ENCODE results near the gene MID1.

Gene MID1

DNA sequence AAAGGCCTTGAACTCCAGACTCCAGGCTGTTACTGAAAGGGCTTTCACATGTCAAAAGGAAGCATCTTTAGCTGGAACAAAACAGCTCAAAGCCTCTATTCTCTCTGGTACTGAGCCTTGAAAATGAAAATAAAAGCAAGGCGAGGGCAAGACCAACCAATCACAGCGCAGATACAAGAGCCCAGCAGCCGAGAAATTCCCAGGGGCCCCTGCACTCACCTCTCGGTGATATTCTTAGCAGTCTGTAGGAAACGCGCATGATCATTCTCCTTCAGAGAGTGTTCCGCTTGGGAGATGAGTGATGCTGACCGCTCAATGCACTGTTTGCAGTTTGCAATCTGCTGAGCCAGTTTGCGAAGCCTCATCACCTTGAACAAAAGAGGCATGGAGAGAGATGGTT, 138.1 kb downstream of the MID1 start:
- no peaks in the 10 kb centered on the region for H3K79me2 ChIP-seq (ENCODE audit: control insufficient read depth, insufficient read depth, low read length, unreplicated experiment)
- H2AFZ ChIP-seq (ENCODE audit: low read length, unreplicated experiment): no peak overlapping the region
- H3K27me3 ChIP-seq (ENCODE audit: insufficient read depth, low read length): no peaks in the 10 kb centered on the region
- no peak overlapping the region for H3K4me3 ChIP-seq (ENCODE audit: low read depth, low read length)
- peaks cover 25% of the 10 kb centered on the region for H3K4me1 ChIP-seq (ENCODE audit: control insufficient read depth, insufficient read depth, low read length, unreplicated experiment)
- H3K36me3 ChIP-seq (ENCODE audit: insufficient read depth, low read length): peaks cover 10% of the 10 kb centered on the region; the same call in 1 of the 2 replicates
- no peak overlapping the region for H3K27ac ChIP-seq (ENCODE audit: low read depth, low read length)

DNA sequence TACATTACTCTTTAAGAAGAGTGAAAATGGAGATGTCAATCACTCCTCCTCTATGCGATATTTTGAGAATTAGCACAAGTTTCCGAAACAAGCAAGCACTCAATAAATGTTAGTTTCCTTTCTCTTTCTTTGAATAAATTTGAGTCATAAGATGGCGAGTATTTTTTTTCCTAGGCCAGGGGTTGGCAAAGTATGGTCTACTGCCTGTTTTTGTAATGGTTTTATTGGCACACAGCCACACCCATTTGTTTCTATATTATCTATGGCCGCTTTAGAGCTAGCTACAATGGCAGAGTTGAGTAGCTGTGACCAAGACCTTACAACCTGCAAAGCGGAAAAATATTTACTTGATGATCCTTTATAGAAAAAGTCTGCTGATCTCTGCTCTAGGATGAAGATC, 139.5 kb downstream of the MID1 start:
- Histone ChIP-seq H3K4me3 (ENCODE audit: low read depth, low read length) (no peak overlapping the region), H3K36me3 (ENCODE audit: insufficient read depth, low read length) (peaks cover 10% of the 10 kb centered on the region; the same call in 1 of the 2 replicates), H3K27ac (ENCODE audit: low read depth, low read length) (no peak overlapping the region), H3K4me1 (ENCODE audit: control insufficient read depth, insufficient read depth, low read length, unreplicated experiment) (peaks cover 16% of the 10 kb centered on the region), H2AFZ (ENCODE audit: low read length, unreplicated experiment) (no peak overlapping the region), H3K79me2 (ENCODE audit: control insufficient read depth, insufficient read depth, low read length, unreplicated experiment) (no peaks in the 10 kb centered on the region), H3K27me3 (ENCODE audit: insufficient read depth, low read length) (no peaks in the 10 kb centered on the region)

DNA sequence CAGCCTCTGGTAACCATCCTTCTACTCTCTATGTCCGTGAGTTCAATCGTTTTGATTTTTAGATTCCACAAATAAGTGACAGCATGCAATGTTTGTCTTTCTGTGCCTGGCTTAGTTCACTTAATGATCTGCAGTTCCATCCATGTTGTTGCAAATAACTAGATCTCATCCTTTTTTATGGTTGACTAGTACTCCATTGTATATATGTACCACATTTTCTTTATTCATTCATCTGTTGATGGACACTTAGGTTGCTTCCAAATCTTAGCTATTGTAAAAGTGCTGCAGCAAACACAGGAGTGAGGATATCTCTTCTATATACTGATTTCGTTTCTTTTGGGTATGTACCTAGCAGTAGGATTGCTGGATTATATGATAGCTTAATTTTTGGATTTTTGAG, 140.9 kb downstream of the MID1 start:
- Histone ChIP-seq H3K27ac (ENCODE audit: low read depth, low read length) (no peak overlapping the region), H3K79me2 (ENCODE audit: control insufficient read depth, insufficient read depth, low read length, unreplicated experiment) (no peaks in the 10 kb centered on the region), H3K36me3 (ENCODE audit: insufficient read depth, low read length) (peaks cover 11% of the 10 kb centered on the region; the same call in 1 of the 2 replicates), H2AFZ (ENCODE audit: low read length, unreplicated experiment) (no peak overlapping the region), H3K4me3 (ENCODE audit: low read depth, low read length) (no peak overlapping the region), H3K4me1 (ENCODE audit: control insufficient read depth, insufficient read depth, low read length, unreplicated experiment) (peaks cover 2% of the 10 kb centered on the region), H3K27me3 (ENCODE audit: insufficient read depth, low read length) (no peaks in the 10 kb centered on the region)

DNA sequence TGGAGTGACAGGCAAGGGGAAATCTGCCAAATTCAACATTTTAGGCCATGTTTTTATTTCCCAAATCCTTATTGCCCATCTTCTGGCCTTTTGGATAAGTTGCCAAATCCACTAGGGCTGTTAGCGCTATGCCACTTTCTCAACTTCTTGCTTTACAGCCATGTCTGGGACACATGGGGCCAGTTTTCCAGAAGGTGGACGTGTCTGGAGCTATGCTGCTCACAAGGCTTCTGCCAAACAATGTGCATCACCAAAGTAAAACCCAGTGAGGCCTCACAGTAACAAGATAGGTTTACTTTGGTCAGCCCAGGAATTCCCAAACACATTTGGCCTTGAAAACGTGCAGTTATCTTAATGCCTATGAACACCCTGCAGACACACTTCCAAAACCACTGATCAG, 142.9 kb downstream of the MID1 start:
- H3K27ac ChIP-seq (ENCODE audit: low read depth, low read length): no peak overlapping the region
- H3K4me1 ChIP-seq (ENCODE audit: control insufficient read depth, insufficient read depth, low read length, unreplicated experiment): no peaks in the 10 kb centered on the region
- H3K27me3 ChIP-seq (ENCODE audit: insufficient read depth, low read length): no peaks in the 10 kb centered on the region
- H3K4me3 ChIP-seq (ENCODE audit: low read depth, low read length): no peak overlapping the region
- no peak overlapping the region for H2AFZ ChIP-seq (ENCODE audit: low read length, unreplicated experiment)
- H3K36me3 ChIP-seq (ENCODE audit: insufficient read depth, low read length): peaks cover 27% of the 10 kb centered on the region
- H3K79me2 ChIP-seq (ENCODE audit: control insufficient read depth, insufficient read depth, low read length, unreplicated experiment): no peaks in the 10 kb centered on the region

DNA sequence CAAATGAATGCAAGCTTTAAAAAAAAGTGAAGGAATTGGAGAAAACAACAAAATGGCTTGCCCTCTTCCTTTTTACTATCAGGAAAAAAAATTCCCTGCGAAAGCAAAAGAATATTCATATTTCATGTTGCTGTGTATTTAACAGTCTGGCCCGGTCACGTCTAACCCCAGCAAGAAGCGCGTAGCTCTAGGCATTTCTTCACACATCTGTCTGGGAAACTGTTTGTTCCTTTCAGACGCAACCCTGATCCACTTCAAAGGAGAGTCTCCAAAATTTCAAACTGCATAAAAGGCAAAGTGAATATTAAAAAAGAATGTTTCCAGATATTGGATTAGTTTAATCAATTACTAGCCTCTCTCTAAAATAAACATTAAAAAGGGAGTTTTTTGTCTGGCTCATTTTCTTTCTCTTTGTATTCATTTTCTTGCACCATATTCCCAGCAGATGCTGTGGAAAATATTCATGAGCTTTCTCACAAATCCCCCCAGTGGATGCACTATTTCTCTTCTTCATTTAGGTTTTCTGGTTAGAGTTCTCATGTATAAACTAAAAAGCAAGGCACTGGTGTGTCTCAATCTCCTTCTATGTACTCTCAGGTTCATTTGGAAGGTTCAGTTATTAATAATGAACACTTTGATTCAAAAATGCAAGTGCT, 145.3 kb downstream of the MID1 start:
- H3K4me1 ChIP-seq (ENCODE audit: control insufficient read depth, insufficient read depth, low read length, unreplicated experiment): peaks cover 5% of the 10 kb centered on the region
- H3K27me3 ChIP-seq (ENCODE audit: insufficient read depth, low read length): no peaks in the 10 kb centered on the region
- no peak overlapping the region for H2AFZ ChIP-seq (ENCODE audit: low read length, unreplicated experiment)

DNA sequence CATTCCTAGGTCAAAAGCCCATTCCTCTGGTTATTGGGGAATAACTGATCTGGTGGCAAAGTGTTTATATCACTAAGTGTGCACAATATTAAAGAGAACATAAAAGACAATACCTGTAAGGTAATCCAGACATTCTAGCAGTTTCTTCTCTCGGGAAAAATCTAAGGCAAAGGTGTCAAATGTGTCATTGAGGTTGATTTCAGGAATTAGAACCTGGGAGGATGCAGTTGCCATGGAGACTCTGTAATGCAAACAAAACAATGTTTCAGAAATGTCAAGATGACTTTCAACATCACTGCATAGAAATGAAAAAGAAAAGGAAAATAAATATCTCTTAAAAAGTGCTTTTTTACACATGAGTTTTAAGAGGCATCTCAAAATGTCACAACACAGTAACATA, 145.9 kb downstream of the MID1 start:
- no peaks in the 10 kb centered on the region for H3K27me3 ChIP-seq (ENCODE audit: insufficient read depth, low read length)
- H3K79me2 ChIP-seq (ENCODE audit: control insufficient read depth, insufficient read depth, low read length, unreplicated experiment): no peaks in the 10 kb centered on the region
- H3K27ac ChIP-seq (ENCODE audit: low read depth, low read length): no peak overlapping the region
- H3K4me1 ChIP-seq (ENCODE audit: control insufficient read depth, insufficient read depth, low read length, unreplicated experiment): peaks cover 5% of the 10 kb centered on the region
- H3K36me3 ChIP-seq (ENCODE audit: insufficient read depth, low read length): peaks cover 44% of the 10 kb centered on the region
- no peak overlapping the region for H3K4me3 ChIP-seq (ENCODE audit: low read depth, low read length)
- no peak overlapping the region for H2AFZ ChIP-seq (ENCODE audit: low read length, unreplicated experiment)

More for the DNA sequence above, 145.3 kb downstream of the MID1 start:
- Histone ChIP-seq H3K27ac (ENCODE audit: low read depth, low read length) (no peak overlapping the region), H3K4me3 (ENCODE audit: low read depth, low read length) (no peak overlapping the region), H3K36me3 (ENCODE audit: insufficient read depth, low read length) (peaks cover 40% of the 10 kb centered on the region), H3K79me2 (ENCODE audit: control insufficient read depth, insufficient read depth, low read length, unreplicated experiment) (no peaks in the 10 kb centered on the region)

DNA sequence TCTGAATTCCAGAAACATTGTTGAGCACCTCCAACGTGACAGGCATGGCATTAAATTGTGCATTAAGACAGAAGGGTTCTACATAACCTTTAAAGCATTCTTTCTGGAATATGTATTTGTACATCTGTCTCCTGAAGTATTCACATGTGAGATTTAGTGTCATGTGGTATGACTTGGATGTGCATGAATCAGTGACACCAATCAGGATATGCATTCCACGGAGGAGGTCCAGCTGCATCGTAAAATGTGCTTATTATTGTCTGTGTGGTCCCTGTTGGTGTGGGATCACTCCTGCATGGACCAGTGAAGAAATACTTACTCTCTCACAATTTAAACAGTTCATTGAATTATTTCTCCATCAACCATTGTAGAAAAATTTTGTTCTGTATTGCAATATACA, 149.0 kb downstream of the MID1 start:
- Histone ChIP-seq H2AFZ (ENCODE audit: low read length, unreplicated experiment) (no peak overlapping the region), H3K4me1 (ENCODE audit: control insufficient read depth, insufficient read depth, low read length, unreplicated experiment) (peaks cover 8% of the 10 kb centered on the region), H3K36me3 (ENCODE audit: insufficient read depth, low read length) (peaks cover 50% of the 10 kb centered on the region), H3K27me3 (ENCODE audit: insufficient read depth, low read length) (no peaks in the 10 kb centered on the region), H3K79me2 (ENCODE audit: control insufficient read depth, insufficient read depth, low read length, unreplicated experiment) (no peaks in the 10 kb centered on the region), H3K4me3 (ENCODE audit: low read depth, low read length) (no peak overlapping the region), H3K27ac (ENCODE audit: low read depth, low read length) (no peak overlapping the region)

DNA sequence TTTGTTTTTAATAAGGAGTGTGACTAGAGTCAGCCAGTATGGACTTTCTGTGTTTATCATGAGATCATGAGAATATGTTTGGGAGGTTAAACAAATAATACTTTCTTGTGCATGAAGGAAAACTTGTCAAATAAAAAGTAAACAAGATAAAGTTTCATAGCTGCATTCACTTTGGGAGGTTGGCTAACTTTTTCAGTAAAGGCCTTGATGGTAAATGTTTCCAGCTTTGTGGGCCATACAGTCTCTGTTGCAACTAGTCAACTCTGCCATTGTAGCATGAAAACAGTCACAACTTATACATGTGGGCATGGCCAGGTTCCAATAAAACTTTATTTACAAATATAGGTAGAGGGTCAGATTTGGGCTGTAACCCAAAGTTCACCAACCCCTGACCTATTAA, 150.4 kb downstream of the MID1 start:
- H3K4me3 ChIP-seq (ENCODE audit: low read depth, low read length): no peak overlapping the region
- no peaks in the 10 kb centered on the region for H3K27me3 ChIP-seq (ENCODE audit: insufficient read depth, low read length)
- no peak overlapping the region for H3K27ac ChIP-seq (ENCODE audit: low read depth, low read length)
- H3K79me2 ChIP-seq (ENCODE audit: control insufficient read depth, insufficient read depth, low read length, unreplicated experiment): no peaks in the 10 kb centered on the region
- H3K4me1 ChIP-seq (ENCODE audit: control insufficient read depth, insufficient read depth, low read length, unreplicated experiment): peaks cover 8% of the 10 kb centered on the region
- no peak overlapping the region for H2AFZ ChIP-seq (ENCODE audit: low read length, unreplicated experiment)
- H3K36me3 ChIP-seq (ENCODE audit: insufficient read depth, low read length): peaks cover 57% of the 10 kb centered on the region

DNA sequence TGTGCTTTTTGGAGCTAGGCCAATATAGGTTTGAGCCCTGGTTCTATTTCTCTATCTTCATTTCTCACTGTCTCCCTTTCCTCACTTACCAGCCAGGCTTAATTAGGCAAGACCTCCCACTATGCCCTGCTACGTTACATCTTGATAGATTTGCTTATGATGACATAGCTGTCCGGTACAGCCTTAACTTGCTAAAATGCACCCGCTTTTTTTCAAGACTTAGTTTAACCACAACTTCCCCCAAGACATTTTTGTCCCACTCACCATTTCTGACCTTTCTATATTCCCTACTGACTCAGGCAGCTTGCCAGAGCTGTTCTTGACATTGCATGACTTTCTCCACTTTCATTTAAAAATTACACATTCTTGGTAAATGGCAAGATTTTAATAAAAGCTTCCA, 152.6 kb downstream of the MID1 start:
- no peak overlapping the region for H2AFZ ChIP-seq (ENCODE audit: low read length, unreplicated experiment)
- H3K27me3 ChIP-seq (ENCODE audit: insufficient read depth, low read length): no peaks in the 10 kb centered on the region
- H3K79me2 ChIP-seq (ENCODE audit: control insufficient read depth, insufficient read depth, low read length, unreplicated experiment): no peaks in the 10 kb centered on the region
- H3K4me3 ChIP-seq (ENCODE audit: low read depth, low read length): no peak overlapping the region
- no peak overlapping the region for H3K27ac ChIP-seq (ENCODE audit: low read depth, low read length)
- peaks cover 8% of the 10 kb centered on the region for H3K4me1 ChIP-seq (ENCODE audit: control insufficient read depth, insufficient read depth, low read length, unreplicated experiment)
- H3K36me3 ChIP-seq (ENCODE audit: insufficient read depth, low read length): peaks cover 41% of the 10 kb centered on the region

DNA sequence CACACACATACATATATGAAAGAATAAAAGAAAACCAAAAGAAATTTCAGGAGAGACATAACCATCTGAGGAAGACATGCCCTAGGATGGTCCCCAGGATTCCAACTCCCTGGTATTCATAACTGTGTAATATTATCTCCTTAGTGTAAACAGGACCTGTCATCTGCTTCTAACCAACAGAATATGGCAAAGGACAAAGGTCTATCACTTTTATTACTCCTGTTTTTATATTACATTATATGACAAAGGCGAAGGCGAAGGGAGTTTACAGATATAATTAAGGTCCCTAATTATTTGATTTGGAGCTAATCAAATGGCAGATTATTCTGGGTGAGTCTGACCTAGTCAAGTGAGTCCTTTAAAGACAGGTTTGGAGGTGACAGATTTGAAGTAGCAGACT, 155.1 kb downstream of the MID1 start:
- Histone ChIP-seq H3K36me3 (ENCODE audit: insufficient read depth, low read length) (peaks cover 20% of the 10 kb centered on the region), H3K79me2 (ENCODE audit: control insufficient read depth, insufficient read depth, low read length, unreplicated experiment) (no peaks in the 10 kb centered on the region), H3K4me3 (ENCODE audit: low read depth, low read length) (no peak overlapping the region), H3K4me1 (ENCODE audit: control insufficient read depth, insufficient read depth, low read length, unreplicated experiment) (peaks cover 3% of the 10 kb centered on the region), H3K27me3 (ENCODE audit: insufficient read depth, low read length) (no peaks in the 10 kb centered on the region), H2AFZ (ENCODE audit: low read length, unreplicated experiment) (no peak overlapping the region), H3K27ac (ENCODE audit: low read depth, low read length) (no peak overlapping the region)

DNA sequence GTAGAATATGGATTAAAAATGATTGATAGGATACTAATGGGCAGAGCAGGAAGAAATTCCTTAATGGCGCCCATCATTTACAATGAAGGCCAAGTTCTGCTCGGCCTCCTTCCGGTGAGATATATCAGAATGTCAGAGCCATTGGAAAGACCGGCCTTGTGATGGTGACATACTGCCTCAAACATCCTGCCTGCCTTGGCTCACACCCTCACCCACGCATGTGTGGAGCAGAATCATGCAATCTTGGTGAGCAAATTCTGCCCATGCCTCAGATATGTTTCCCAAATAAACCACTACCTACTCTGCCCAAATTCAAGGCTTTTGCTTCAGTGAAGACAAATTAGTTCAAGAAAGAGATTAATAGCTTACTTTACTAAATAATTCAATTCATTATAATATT, 163.3 kb downstream of the MID1 start:
- Histone ChIP-seq H3K4me3 (ENCODE audit: low read depth, low read length) (no peak overlapping the region), H3K27ac (ENCODE audit: low read depth, low read length) (no peak overlapping the region), H2AFZ (ENCODE audit: low read length, unreplicated experiment) (no peak overlapping the region), H3K4me1 (ENCODE audit: control insufficient read depth, insufficient read depth, low read length, unreplicated experiment) (peaks cover 9% of the 10 kb centered on the region), H3K36me3 (ENCODE audit: insufficient read depth, low read length) (peaks cover 45% of the 10 kb centered on the region), H3K27me3 (ENCODE audit: insufficient read depth, low read length) (no peaks in the 10 kb centered on the region), H3K79me2 (ENCODE audit: control insufficient read depth, insufficient read depth, low read length, unreplicated experiment) (no peaks in the 10 kb centered on the region)
